RWPE2 (cell line): ENCODE results near the gene ACCS.
A peak's percentile ranks its signal among the peaks of the same experiment; 100 is the strongest.

ENCODE experiments used
- ATAC-seq: fragments of 200-7000 bp; cut with Tn5 transposase; 3 replicates; pipeline ENCODE4 v1.9.1; 2021; ENCODE audit warnings: low read depth
- DNase-seq: peaks from one replicate; pipeline ENCODE4 v3.0.0-alpha.2; 2020; ENCODE audit warnings: low spot score
- H3K27ac ChIP-seq: fragments of 450-650 bp; 2 replicates; pipeline ENCODE4 v1.5.1; 2017; ENCODE audit warnings: mild to moderate bottlenecking; ENCODE audit not compliant: poor library complexity, severe bottlenecking
- H3K27me3 ChIP-seq: fragments of 250-450 bp; sonication (Bioruptor Pico); 2 replicates; pipeline ENCODE4 v1.5.1; 2021; ENCODE audit warnings: mild to moderate bottlenecking, moderate library complexity; ENCODE audit not compliant: insufficient read depth, poor library complexity, severe bottlenecking
- H3K36me3 ChIP-seq: fragments of 250-450 bp; sonication (Bioruptor Pico); 2 replicates; pipeline ENCODE4 v1.5.1; 2020; ENCODE audit warnings: low read depth, mild to moderate bottlenecking, moderate library complexity
- H3K4me1 ChIP-seq: fragments of 250-450 bp; sonication (Bioruptor Pico); 2 replicates; pipeline ENCODE4 v1.5.1; 2021; ENCODE audit warnings: mild to moderate bottlenecking, moderate library complexity; ENCODE audit not compliant: insufficient read depth, poor library complexity, severe bottlenecking
- H3K4me3 ChIP-seq: fragments of 250-450 bp; sonication (Bioruptor Pico); 2 replicates; pipeline ENCODE4 v1.5.1; 2021; ENCODE audit warnings: mild to moderate bottlenecking, moderate library complexity; ENCODE audit not compliant: severe bottlenecking
- H3K9me3 ChIP-seq: fragments of 250-450 bp; sonication (Bioruptor Pico); 2 replicates; pipeline ENCODE4 v1.5.1; 2021; ENCODE audit warnings: mild to moderate bottlenecking, moderate library complexity; ENCODE audit not compliant: severe bottlenecking
- CTCF ChIP-seq: fragments of 450-650 bp; IDR thresholded peaks from one replicate; pipeline ENCODE4 v1.5.1; 2017; ENCODE audit warnings: mild to moderate bottlenecking, moderate library complexity; ENCODE audit not compliant: poor library complexity, severe bottlenecking

Gene ACCS

GRCh38 chr11:44051171-44051570 is 14.9 kb upstream of the ACCS start:
- Histone ChIP-seq H3K9me3 (no peaks in the 10 kb centered on the region), H3K27me3 (no peaks in the 10 kb centered on the region), H3K27ac (no peak overlapping the region), H3K4me3 (no peak overlapping the region), H3K36me3 (no peaks in the 10 kb centered on the region), H3K4me1 (no peaks in the 10 kb centered on the region)
- DNase-seq (no peak), ATAC-seq (no peak)
- no peak for TF ChIP-seq CTCF

DNA sequence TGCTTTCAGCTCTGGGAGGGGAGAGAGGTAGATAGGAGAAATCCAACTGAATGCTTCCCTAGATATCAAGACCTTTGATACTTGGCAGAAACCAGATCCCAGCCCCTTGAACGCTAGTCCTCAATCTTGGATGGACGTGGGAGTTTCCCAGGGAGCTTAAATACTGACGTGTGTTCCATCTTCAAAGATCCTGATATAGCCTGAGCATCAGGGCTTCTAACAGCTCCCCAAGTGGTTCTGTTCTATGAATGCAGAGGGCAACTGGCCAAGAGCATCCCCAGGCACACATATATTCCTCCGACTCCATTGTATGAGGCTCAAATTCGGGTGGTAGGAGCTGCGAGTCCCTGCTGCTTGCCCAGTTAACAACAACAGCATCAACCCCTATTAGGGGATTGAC is 8.7 kb upstream of the ACCS start:
- TF ChIP-seq CTCF: no peak

GRCh38 chr11:44058275-44058674 is 7.8 kb upstream of the ACCS start:
- ATAC-seq (no peak), DNase-seq (no peak)
- no peaks in the 10 kb centered on the region for H3K36me3 ChIP-seq
- H3K4me1 ChIP-seq: no peaks in the 10 kb centered on the region
- no peak for TF ChIP-seq CTCF
- H3K27me3 ChIP-seq: no peaks in the 10 kb centered on the region
- no peak overlapping the region for H3K27ac ChIP-seq
- H3K4me3 ChIP-seq: no peak overlapping the region
- H3K9me3 ChIP-seq: no peaks in the 10 kb centered on the region

More for the DNA sequence above, 8.7 kb upstream of the ACCS start:
- Histone ChIP-seq H3K27ac (no peak overlapping the region), H3K9me3 (no peaks in the 10 kb centered on the region), H3K27me3 (no peaks in the 10 kb centered on the region), H3K36me3 (no peaks in the 10 kb centered on the region), H3K4me1 (no peaks in the 10 kb centered on the region), H3K4me3 (no peak overlapping the region)
- ATAC-seq: no peak
- no peak for DNase-seq

DNA sequence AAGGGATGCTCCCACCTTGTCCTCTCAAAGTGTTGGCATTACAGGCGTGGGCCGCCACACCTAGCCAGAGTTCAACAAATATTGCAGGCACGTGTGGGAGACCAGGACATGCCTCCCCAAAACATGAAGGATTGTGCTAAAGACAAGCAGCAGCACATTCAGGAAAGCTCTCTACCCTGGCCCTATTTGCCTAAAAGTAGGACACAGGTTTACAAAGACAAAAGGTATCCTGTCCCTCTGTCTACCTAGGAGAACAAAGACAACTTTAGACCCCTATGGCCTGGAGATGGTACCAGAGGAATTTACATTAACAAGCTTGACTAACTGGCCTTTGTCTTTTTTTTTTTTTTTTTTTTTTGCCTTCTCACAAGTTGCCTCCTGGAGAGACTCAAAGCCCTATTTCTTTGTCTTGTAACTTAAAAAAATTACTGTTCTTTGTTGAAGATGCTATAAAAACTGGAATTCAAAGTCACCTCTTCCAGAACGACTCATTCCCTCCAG is 859 bp upstream of the ACCS start:
- Histone ChIP-seq H3K4me1 (peaks cover 5% of the 10 kb centered on the region), H3K9me3 (no peaks in the 10 kb centered on the region), H3K36me3 (no peaks in the 10 kb centered on the region), H3K27me3 (no peaks in the 10 kb centered on the region), H3K4me3 (no peak overlapping the region), H3K27ac (no peak overlapping the region)
- no peak for DNase-seq
- ATAC-seq: no peak
- no peak for TF ChIP-seq CTCF

GRCh38 chr11:44066732-44067141 is 667 bp downstream of the ACCS start:
- no peaks in the 10 kb centered on the region for H3K9me3 ChIP-seq
- no peaks in the 10 kb centered on the region for H3K36me3 ChIP-seq
- peak; percentile 61 for ATAC-seq
- DNase-seq: peak; percentile 0
- no peaks in the 10 kb centered on the region for H3K27me3 ChIP-seq
- no peak for TF ChIP-seq CTCF
- H3K4me1 ChIP-seq: peaks cover 5% of the 10 kb centered on the region
- H3K4me3 ChIP-seq: peak overlapping the region; percentile 46
- H3K27ac ChIP-seq: peak overlapping the region; percentile 51
